ENCODE data around the gene TRIAP1.
"Not testable (repeated sequence)": the region's sequence is repeated elsewhere in the genome, so short reads cannot be mapped to it uniquely, and the experiment has no call there.

TRIAP1 gene

GRCh38 chr12:120489018-120489417, 42.8 kb upstream of the TRIAP1 start:
- Histone ChIP-seq H4K12ac (ENCODE audit: low read depth, low read length) (no peak overlapping the region), H3K79me1 (ENCODE audit: low read length) (no peaks in the 10 kb centered on the region), H2BK12ac (ENCODE audit: low read length) (no peak overlapping the region), H2AK5ac (ENCODE audit: low read length) (no peak overlapping the region), H4K8ac (ENCODE audit: low read depth, low read length) (no peak overlapping the region), H3K27me3 (ENCODE audit: insufficient read depth, low read length) (no peaks in the 10 kb centered on the region), H2BK5ac (ENCODE audit: low read depth, low read length, poor library complexity) (no peak overlapping the region), H2BK120ac (ENCODE audit: insufficient read depth, low read length, poor library complexity) (no peak overlapping the region), H2AFZ (ENCODE audit: insufficient read depth, low read length, poor library complexity) (no peak overlapping the region), H3K23ac (ENCODE audit: low read length) (no peak overlapping the region), H3K14ac (ENCODE audit: low read length) (no peak overlapping the region), H3K4me3 (ENCODE audit: low read depth, low read length) (no peak overlapping the region), H4K91ac (ENCODE audit: low read depth, low read length) (no peak overlapping the region), H3K9ac (ENCODE audit: low read length) (no peak overlapping the region), H3K27ac (ENCODE audit: low read depth, low read length) (no peak overlapping the region), H3K9me3 (ENCODE audit: insufficient read depth, low read depth, low read length) (no peaks in the 10 kb centered on the region), H3K18ac (ENCODE audit: low read length) (no peak overlapping the region), H3K4me2 (ENCODE audit: low read length) (no peak overlapping the region), H3K36me3 (ENCODE audit: control insufficient read depth in 1 of 2, insufficient read depth in 2 of 2, low read length in 2 of 2) (peaks cover 8% of the 10 kb centered on the region in 2 experiments), H3K79me2 (ENCODE audit: control insufficient read depth, insufficient read depth, low read length, poor library complexity) (no peaks in the 10 kb centered on the region), H3K4me1 (ENCODE audit: control insufficient read depth in 1 of 2, insufficient read depth in 2 of 2, low read length in 2 of 2) (no peaks in the 10 kb centered on the region), H3K4ac (ENCODE audit: low read depth, low read length) (no peak overlapping the region)
- no CpG with 5 or more reads among the region's 4 CpGs for WGBS (ENCODE audit: extremely low coverage, insufficient coverage, insufficient read length)
- no peak for DNase-seq

- H2AFZ ChIP-seq (ENCODE audit: insufficient read depth, low read length, poor library complexity), result no peak overlapping the region
- no peaks in the 10 kb centered on the region for H3K4me1 ChIP-seq (ENCODE audit: control insufficient read depth in 1 of 2, insufficient read depth in 2 of 2, low read length in 2 of 2)
- H3K79me2 ChIP-seq (ENCODE audit: control insufficient read depth, insufficient read depth, low read length, poor library complexity), result no peaks in the 10 kb centered on the region
- no peak overlapping the region for H4K8ac ChIP-seq (ENCODE audit: low read depth, low read length)
- no peak overlapping the region for H2AK5ac ChIP-seq (ENCODE audit: low read length)
- no peak overlapping the region for H4K91ac ChIP-seq (ENCODE audit: low read depth, low read length)
- H3K9ac ChIP-seq (ENCODE audit: low read length), result no peak overlapping the region
- H3K27me3 ChIP-seq (ENCODE audit: insufficient read depth, low read length), result no peaks in the 10 kb centered on the region
- H3K36me3 ChIP-seq (ENCODE audit: control insufficient read depth in 1 of 2, insufficient read depth in 2 of 2, low read length in 2 of 2), result peaks cover 8% of the 10 kb centered on the region in 2 experiments
- no peaks in the 10 kb centered on the region for H3K9me3 ChIP-seq (ENCODE audit: insufficient read depth, low read depth, low read length)
- no peak overlapping the region for H3K14ac ChIP-seq (ENCODE audit: low read length)
- H3K79me1 ChIP-seq (ENCODE audit: low read length), result no peaks in the 10 kb centered on the region
- no peak overlapping the region for H2BK120ac ChIP-seq (ENCODE audit: insufficient read depth, low read length, poor library complexity)
- H2BK12ac ChIP-seq (ENCODE audit: low read length), result no peak overlapping the region
- DNase-seq, result no peak
- no peak overlapping the region for H3K18ac ChIP-seq (ENCODE audit: low read length)
- H3K23ac ChIP-seq (ENCODE audit: low read length), result no peak overlapping the region
- no CpG with 5 or more reads among the region's 5 CpGs for WGBS (ENCODE audit: extremely low coverage, insufficient coverage, insufficient read length)
- H4K12ac ChIP-seq (ENCODE audit: low read depth, low read length), result no peak overlapping the region
- H2BK5ac ChIP-seq (ENCODE audit: low read depth, low read length, poor library complexity), result no peak overlapping the region
- no peak overlapping the region for H3K4ac ChIP-seq (ENCODE audit: low read depth, low read length)
- H3K4me3 ChIP-seq (ENCODE audit: low read depth, low read length), result no peak overlapping the region
- no peak overlapping the region for H3K4me2 ChIP-seq (ENCODE audit: low read length)
- no peak overlapping the region for H3K27ac ChIP-seq (ENCODE audit: low read depth, low read length)
Measured at GRCh38 chr12:120488057-120488640, 42.0 kb upstream of the TRIAP1 start.

GRCh38 chr12:120487552-120487951, 41.4 kb upstream of the TRIAP1 start:
- H2BK120ac ChIP-seq (ENCODE audit: insufficient read depth, low read length, poor library complexity); H2AK5ac ChIP-seq (ENCODE audit: low read length); H3K27ac ChIP-seq (ENCODE audit: low read depth, low read length); H3K4me2 ChIP-seq (ENCODE audit: low read length); H2AFZ ChIP-seq (ENCODE audit: insufficient read depth, low read length, poor library complexity); H3K79me2 ChIP-seq (ENCODE audit: control insufficient read depth, insufficient read depth, low read length, poor library complexity); H3K4me1 ChIP-seq (ENCODE audit: control insufficient read depth in 1 of 2, insufficient read depth in 2 of 2, low read length in 2 of 2); H2BK12ac ChIP-seq (ENCODE audit: low read length); H3K36me3 ChIP-seq (ENCODE audit: control insufficient read depth in 1 of 2, insufficient read depth in 2 of 2, low read length in 2 of 2); H3K9ac ChIP-seq (ENCODE audit: low read length); H3K4me3 ChIP-seq (ENCODE audit: low read depth, low read length); H2BK5ac ChIP-seq (ENCODE audit: low read depth, low read length, poor library complexity); H3K18ac ChIP-seq (ENCODE audit: low read length); H3K9me3 ChIP-seq (ENCODE audit: insufficient read depth, low read depth, low read length); DNase-seq; H4K8ac ChIP-seq (ENCODE audit: low read depth, low read length); H3K23ac ChIP-seq (ENCODE audit: low read length); H3K4ac ChIP-seq (ENCODE audit: low read depth, low read length); H4K12ac ChIP-seq (ENCODE audit: low read depth, low read length); H3K14ac ChIP-seq (ENCODE audit: low read length); H3K27me3 ChIP-seq (ENCODE audit: insufficient read depth, low read length); H3K79me1 ChIP-seq (ENCODE audit: low read length); H4K91ac ChIP-seq (ENCODE audit: low read depth, low read length): not testable (repeated sequence)
- WGBS (ENCODE audit: extremely low coverage, insufficient coverage, insufficient read length), result no CpG with 5 or more reads among the region's 7 CpGs

GRCh38 chr12:120485961-120486881, 40.0 kb upstream of the TRIAP1 start:
- no peak overlapping the region for H4K8ac ChIP-seq (ENCODE audit: low read depth, low read length)
- H3K18ac ChIP-seq (ENCODE audit: low read length), result no peak overlapping the region
- no peak overlapping the region for H2BK12ac ChIP-seq (ENCODE audit: low read length)
- no peak overlapping the region for H2AFZ ChIP-seq (ENCODE audit: insufficient read depth, low read length, poor library complexity)
- H2AK5ac ChIP-seq (ENCODE audit: low read length), result no peak overlapping the region
- no peak overlapping the region for H2BK5ac ChIP-seq (ENCODE audit: low read depth, low read length, poor library complexity)
- peaks cover 2 to 4% of the 10 kb centered on the region in 2 experiments for H3K36me3 ChIP-seq (ENCODE audit: control insufficient read depth in 1 of 2, insufficient read depth in 2 of 2, low read length in 2 of 2)
- no peak overlapping the region for H3K23ac ChIP-seq (ENCODE audit: low read length)
- no peaks in the 10 kb centered on the region for H3K79me2 ChIP-seq (ENCODE audit: control insufficient read depth, insufficient read depth, low read length, poor library complexity)
- no peak overlapping the region for H3K4ac ChIP-seq (ENCODE audit: low read depth, low read length)
- no peak overlapping the region for H4K12ac ChIP-seq (ENCODE audit: low read depth, low read length)
- H3K27me3 ChIP-seq (ENCODE audit: insufficient read depth, low read length), result no peaks in the 10 kb centered on the region
- H3K9me3 ChIP-seq (ENCODE audit: insufficient read depth, low read depth, low read length), result no peaks in the 10 kb centered on the region
- no CpG with 5 or more reads among the region's 7 CpGs for WGBS (ENCODE audit: extremely low coverage, insufficient coverage, insufficient read length)
- H3K4me2 ChIP-seq (ENCODE audit: low read length), result no peak overlapping the region
- DNase-seq, result no peak
- no peak overlapping the region for H3K9ac ChIP-seq (ENCODE audit: low read length)
- no peaks in the 10 kb centered on the region for H3K79me1 ChIP-seq (ENCODE audit: low read length)
- no peak overlapping the region for H3K4me3 ChIP-seq (ENCODE audit: low read depth, low read length)
- no peaks in the 10 kb centered on the region for H3K4me1 ChIP-seq (ENCODE audit: control insufficient read depth in 1 of 2, insufficient read depth in 2 of 2, low read length in 2 of 2)
- H2BK120ac ChIP-seq (ENCODE audit: insufficient read depth, low read length, poor library complexity), result no peak overlapping the region
- H3K14ac ChIP-seq (ENCODE audit: low read length), result no peak overlapping the region
- no peak overlapping the region for H3K27ac ChIP-seq (ENCODE audit: low read depth, low read length)
- H4K91ac ChIP-seq (ENCODE audit: low read depth, low read length), result no peak overlapping the region

All from trophoblast cell (in vitro differentiated cells and primary cell).